C4-2B (cell line): ENCODE data around the gene GABPB2.

Experiments used
- CTCF ChIP-seq: fragments of 450-650 bp; conservative IDR thresholded peaks from 2 replicates; pipeline ENCODE4 v1.5.1; 2017; ENCODE audit warnings: mild to moderate bottlenecking
- ZFX ChIP-seq: fragments of 450-650 bp; IDR thresholded peaks from 2 replicates; pipeline ENCODE4 v1.6.1; 2017

- TF ChIP-seq CTCF (no peak), ZFX (no peak)
Observed at GRCh38 chr1:151026460-151026859, 44.1 kb upstream of the GABPB2 start.
